Inflammatory macrophage (primary cell): Measurements from ENCODE around the gene ABCC9.

Experiments
- DNase-seq, 2 donors: peaks; one replicate each; pipeline ENCODE4 v3.0.0-alpha.2; 2020 to 2022

ABCC9 gene

DNA sequence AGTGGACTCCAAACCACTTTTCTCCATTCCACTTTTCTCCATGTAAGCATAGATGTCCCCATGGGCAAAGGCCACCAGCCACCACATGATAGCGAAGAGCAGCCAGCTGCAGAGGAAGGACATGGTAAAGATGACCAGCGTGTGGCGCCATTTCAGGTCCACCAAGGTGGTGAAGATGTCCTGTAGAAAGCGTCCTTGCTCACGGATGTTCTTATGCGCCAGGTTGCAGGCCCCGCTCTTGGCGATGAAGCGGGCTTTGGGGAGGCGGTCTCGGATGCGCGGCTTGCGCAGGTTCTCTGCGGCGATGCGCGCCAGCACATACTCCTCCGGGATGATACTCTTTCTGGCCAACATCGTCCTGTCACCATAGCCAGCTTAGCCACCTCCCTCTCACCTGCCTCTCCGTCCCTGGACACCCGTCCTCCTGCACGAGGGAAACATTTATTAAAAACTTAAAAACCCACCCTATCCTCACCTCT, 167.9 kb downstream of the ABCC9 start:
- no peak for DNase-seq

DNA sequence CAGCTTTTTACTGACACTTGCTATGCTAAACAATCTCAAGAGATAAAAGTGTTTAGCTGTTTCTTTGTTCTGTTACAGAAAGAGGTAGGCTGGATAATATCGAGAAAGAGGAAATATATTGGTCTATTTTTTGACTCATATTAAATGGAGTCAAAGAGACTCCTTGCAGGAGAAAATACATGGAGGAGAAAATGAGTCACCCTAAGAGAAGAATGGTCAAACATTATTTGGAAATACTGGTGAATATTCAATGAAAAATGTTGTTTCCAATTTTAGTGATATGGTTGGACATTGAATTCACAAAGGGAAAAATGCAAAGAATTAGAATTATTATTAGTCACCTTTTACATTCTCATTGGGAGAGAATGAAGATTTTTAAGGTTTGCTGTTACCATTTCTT, 169.9 kb downstream of the ABCC9 start:
- no peak for DNase-seq

DNA sequence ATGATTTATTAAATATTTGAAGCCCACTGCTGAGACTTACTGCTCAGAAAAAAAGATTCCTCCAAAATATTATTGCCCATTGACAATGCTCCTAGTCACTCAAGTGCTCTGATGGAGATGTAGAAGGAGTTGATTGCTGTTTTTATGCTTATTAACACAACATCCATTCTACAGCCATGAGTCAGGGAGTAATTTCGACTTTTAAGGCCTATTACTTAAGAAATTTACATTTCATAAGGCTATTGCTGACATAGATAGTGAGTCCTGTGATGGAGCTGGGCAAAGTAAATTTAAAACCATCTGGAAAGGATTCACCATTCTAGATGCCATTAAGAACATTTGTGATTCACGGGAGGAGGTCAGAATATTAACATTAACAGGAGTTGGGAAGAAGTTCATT, 171.9 kb downstream of the ABCC9 start:
- no peak for DNase-seq

DNA sequence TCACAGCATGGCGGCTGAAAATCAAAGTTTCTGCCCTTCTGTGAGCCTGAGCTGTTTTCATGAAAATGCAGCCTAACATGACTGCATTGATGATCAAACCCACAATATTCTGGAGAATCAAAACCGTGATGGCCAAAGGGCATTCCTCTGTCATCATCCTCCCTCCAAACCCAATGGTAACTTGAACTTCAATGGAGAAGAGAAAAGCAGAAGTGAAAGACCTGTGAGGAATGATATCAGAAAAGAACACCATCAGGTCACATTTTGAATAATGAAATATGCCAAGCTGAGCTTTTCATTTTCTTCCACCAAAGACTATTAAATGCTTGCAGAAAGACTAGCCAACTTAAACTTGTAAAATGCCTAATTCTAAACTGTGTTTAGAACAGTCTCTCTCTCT, 174.8 kb downstream of the ABCC9 start:
- DNase-seq, result no peak

DNA sequence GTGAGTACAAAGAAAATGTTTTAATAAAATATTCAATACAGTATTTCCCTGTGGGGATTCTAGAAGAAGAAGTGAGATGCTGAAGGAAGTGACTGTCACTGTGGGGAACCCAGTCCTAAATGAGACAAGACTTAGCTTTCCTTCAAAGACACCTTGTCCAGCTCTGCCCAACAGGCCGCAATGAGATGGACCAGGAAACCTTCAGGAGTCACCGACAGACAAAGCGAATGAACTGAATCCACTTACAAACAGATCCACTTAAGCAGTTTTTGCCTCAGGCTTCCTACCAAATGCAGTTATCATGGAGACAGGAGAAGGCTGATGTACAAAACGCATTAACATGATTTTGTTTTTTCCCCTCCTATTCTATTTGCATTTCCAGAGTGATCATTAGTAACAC, 176.3 kb downstream of the ABCC9 start:
- DNase-seq, result no peak

DNA sequence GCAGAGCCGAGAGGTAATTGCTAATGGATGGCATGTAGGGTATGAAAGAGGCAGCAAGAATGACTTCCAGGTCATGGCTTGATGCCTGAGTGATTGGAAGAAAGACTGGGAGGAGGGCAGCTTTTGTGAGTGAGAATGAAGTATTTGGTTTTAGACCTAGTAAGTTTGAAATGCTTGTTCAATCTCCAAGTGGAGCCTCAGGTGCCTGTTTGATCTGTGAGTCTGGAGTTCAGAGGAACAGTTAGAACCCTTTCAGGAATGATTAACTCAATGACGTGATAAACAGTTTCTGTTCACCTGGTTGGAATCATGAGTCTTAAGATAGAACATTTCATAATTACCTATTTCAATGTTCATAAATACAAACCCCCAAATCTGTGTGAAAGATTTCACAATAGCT, 177.2 kb downstream of the ABCC9 start:
- no peak for DNase-seq

DNA sequence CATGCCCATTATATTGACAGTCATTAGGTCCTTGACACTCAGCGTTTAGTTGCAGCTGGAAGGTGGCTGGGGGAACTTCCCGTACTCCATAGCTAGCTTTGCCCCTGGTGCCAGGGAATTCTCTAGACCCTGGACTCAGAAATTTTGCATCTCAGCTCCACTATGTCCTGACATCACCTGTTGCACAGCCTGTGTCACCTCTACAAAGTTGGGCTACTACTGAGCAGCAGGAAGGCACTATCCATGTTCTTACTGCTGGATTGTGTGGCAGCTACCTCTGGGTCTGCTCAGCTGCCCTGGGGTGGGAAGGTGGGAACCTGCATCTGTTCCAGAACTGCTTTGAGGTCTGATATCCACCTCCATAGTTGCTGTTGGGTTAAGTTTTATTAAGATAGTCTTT, 177.7 kb downstream of the ABCC9 start:
- no peak for DNase-seq

DNA sequence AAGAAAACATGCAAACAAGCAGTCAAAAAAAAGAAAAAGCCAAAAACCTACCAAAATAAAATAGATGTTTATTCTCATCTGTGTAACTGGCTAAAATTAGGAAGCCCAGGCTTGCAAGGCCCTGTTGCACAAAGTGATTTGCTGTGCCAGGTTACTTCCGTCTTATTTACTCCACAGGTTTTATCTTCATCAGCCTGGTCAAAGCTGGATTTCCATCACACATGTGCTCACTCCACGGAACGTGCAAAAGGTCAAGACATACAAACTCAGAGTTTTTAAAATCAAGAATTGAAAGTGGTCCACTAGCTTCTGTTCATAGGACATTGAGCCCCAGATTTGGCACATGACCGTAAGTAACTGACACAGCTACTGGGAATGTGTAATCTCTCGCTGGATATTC, 181.5 kb downstream of the ABCC9 start:
- DNase-seq, result no peak

DNA sequence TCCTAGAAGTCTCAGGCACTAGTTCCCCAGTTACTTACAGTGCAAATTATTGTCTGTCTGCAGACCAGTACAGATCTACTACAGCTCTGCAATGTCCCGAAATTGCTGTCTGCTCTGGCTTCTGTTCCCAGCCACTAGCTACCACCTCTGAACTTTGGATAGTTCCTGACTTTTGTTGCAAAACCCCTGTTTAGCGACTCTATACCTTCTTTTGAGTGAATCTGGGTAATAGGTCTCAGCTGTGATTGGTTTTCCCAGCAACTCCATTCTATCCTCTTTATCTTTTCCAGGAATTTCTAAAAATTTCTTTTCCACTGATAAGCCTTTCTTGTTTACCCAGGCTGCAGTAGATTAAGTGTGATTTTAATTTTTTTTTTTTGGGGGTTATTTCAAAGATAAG, 183.5 kb downstream of the ABCC9 start:
- DNase-seq, result no peak

DNA sequence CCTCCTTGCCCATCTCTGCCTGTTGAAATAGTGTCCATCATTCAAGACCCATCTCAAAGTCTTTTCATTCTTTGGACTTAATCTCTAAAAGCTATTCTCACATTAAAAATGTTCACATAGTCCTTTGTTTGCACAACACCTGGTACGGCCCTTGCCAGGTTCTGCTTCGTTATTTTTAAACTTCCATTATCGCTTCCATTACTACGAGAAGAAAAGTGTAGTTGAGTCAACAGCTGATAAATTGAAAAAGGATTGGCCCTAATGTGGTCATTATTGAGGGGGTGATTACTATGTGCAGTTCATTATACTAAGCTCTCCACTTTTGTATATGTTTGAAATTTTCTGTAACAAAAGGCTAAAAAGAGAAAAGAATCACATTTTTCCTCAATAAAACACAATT, 184.5 kb downstream of the ABCC9 start:
- no peak for DNase-seq

DNA sequence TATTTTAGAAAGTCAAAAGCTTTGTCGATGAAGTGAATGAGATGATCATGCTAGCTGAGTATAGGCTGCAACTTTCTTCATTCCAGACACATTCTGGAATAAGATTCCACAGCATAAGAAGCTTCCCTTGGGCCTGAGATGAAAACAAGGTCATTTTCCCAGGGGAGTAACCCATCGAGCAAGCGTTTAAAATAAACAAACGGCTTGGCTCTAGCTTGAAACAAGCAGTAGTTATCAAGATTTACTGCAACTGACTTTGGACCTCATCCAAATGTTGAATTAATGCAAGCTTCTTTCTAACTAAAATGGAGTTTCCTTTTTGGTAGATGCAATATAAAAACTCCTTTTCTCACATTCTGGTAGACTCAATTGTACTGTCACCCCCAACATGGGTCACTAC, 189.7 kb downstream of the ABCC9 start:
- DNase-seq, result no peak
